A673 (cell line): ENCODE data around the gene PTGER4.

ENCODE experiments used
- EZH2 ChIP-seq: fragments of 200-600 bp; sonication (generic); IDR thresholded peaks from 2 replicates; pipeline ENCODE4 v1.6.1; 2017; ENCODE audit warnings: borderline replicate concordance, low read depth, mild to moderate bottlenecking, mixed read lengths, antibody characterized with exemption, low read length; ENCODE audit not compliant: poor library complexity, severe bottlenecking
- TF ChIP-seq, protein P1 (sequence below): fragments of 300-800, 200-600 bp; sonication (generic); conservative IDR thresholded peaks from 2 replicates; pipeline ENCODE4 v1.5.1; 2017; ENCODE audit warnings: low read depth, mild to moderate bottlenecking, antibody characterized with exemption, low read length, moderate library complexity, mixed read lengths

GRCh38 chr5:40690267-40690666 lies 10.6 kb downstream of the PTGER4 start:
- TF ChIP-seq, protein P1, sequence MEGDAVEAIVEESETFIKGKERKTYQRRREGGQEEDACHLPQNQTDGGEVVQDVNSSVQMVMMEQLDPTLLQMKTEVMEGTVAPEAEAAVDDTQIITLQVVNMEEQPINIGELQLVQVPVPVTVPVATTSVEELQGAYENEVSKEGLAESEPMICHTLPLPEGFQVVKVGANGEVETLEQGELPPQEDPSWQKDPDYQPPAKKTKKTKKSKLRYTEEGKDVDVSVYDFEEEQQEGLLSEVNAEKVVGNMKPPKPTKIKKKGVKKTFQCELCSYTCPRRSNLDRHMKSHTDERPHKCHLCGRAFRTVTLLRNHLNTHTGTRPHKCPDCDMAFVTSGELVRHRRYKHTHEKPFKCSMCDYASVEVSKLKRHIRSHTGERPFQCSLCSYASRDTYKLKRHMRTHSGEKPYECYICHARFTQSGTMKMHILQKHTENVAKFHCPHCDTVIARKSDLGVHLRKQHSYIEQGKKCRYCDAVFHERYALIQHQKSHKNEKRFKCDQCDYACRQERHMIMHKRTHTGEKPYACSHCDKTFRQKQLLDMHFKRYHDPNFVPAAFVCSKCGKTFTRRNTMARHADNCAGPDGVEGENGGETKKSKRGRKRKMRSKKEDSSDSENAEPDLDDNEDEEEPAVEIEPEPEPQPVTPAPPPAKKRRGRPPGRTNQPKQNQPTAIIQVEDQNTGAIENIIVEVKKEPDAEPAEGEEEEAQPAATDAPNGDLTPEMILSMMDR, result no peak
- no peak for TF ChIP-seq EZH2
